GM04503 (cell line): ENCODE data around the gene GIPC2.
A peak's percentile ranks its signal among the peaks of the same experiment; 100 is the strongest.
"Not testable (repeated sequence)": the region's sequence is repeated elsewhere in the genome, so short reads cannot be mapped to it uniquely, and the experiment has no call there.

Experiments used
- DNase-seq: peaks from one replicate; pipeline ENCODE4 v3.0.0-alpha.2; 2012; ENCODE audit warnings: low read depth

The GIPC2 gene

GRCh38 chr1:78045926-78046778, at the start of gene GIPC2:
Gene GIPC2, plus strand, starts transcription at chr1:78045966. Its CDS starts 129 bp downstream, at chr1:78046095.
- DNase-seq = no peak

- no peak for DNase-seq
These were observed 49.0 kb upstream of the GIPC2 start for GRCh38 chr1:77996734-77997133.

- not testable (repeated sequence) for DNase-seq
These were observed 45.2 kb upstream of the GIPC2 start for GRCh38 chr1:78000536-78000935.

GRCh38 chr1:78003070-78003746, 42.6 kb upstream of the GIPC2 start:
- no peak for DNase-seq

GRCh38 chr1:78003882-78004718, 41.7 kb upstream of the GIPC2 start:
- DNase-seq = no peak

GRCh38 chr1:78004719-78005447, 40.9 kb upstream of the GIPC2 start, which contains the start of gene DNAJB4:
Gene DNAJB4, plus strand, starts transcription at chr1:78004939. Its CDS starts 172 bp downstream, at chr1:78005111.
- DNase-seq = peak; percentile 92

GRCh38 chr1:78005448-78005722, 40.4 kb upstream of the GIPC2 start:
- DNase-seq = no peak

- peak; percentile 67 for DNase-seq
These were observed 40.0 kb upstream of the GIPC2 start for GRCh38 chr1:78005755-78006154.

- DNase-seq = no peak
These were observed 39.2 kb upstream of the GIPC2 start for GRCh38 chr1:78006521-78006920.

- DNase-seq = no peak
These were observed 38.0 kb upstream of the GIPC2 start for GRCh38 chr1:78007677-78008341.

GRCh38 chr1:78009276-78009675, 36.5 kb upstream of the GIPC2 start:
- no peak for DNase-seq

GRCh38 chr1:78009836-78010235, 35.9 kb upstream of the GIPC2 start:
- DNase-seq = peak; percentile 18

GRCh38 chr1:78011050-78011449, 34.7 kb upstream of the GIPC2 start:
- DNase-seq = no peak

GRCh38 chr1:78015148-78015547, 30.6 kb upstream of the GIPC2 start:
- no peak for DNase-seq

GRCh38 chr1:78019024-78019423, 26.7 kb upstream of the GIPC2 start:
- DNase-seq = no peak

GRCh38 chr1:78021134-78021533, 24.6 kb upstream of the GIPC2 start:
- not testable (repeated sequence) for DNase-seq

GRCh38 chr1:78029793-78030192, 16.0 kb upstream of the GIPC2 start:
- DNase-seq = no peak

GRCh38 chr1:78032996-78033796, 12.6 kb upstream of the GIPC2 start:
- DNase-seq = no peak

- no peak for DNase-seq
These were observed 12.0 kb upstream of the GIPC2 start for GRCh38 chr1:78033797-78034172.

GRCh38 chr1:78035121-78035520, 10.6 kb upstream of the GIPC2 start:
- DNase-seq = no peak

GRCh38 chr1:78036450-78036849, 9.3 kb upstream of the GIPC2 start:
- DNase-seq = no peak
